Astrocyte of the spinal cord (primary cell): ENCODE results near the gene DNAH3.
"Not testable (repeated sequence)": the region's sequence is repeated elsewhere in the genome, so short reads cannot be mapped to it uniquely, and the experiment has no call there.

Experiments
- DNase-seq: peaks from one replicate; pipeline ENCODE4 v3.0.0; 2011; ENCODE audit warnings: low read depth, low spot score
- H3K4me3 ChIP-seq: 2 replicates; pipeline ENCODE4 v1.5.1; 2011; ENCODE audit warnings: low read depth, mild to moderate bottlenecking, low read length, moderate library complexity
- CTCF ChIP-seq: IDR thresholded peaks from 2 replicates; pipeline ENCODE4 v1.5.1; 2012; ENCODE audit warnings: low read depth, mild to moderate bottlenecking, low read length, inconsistent platforms
- in situ Hi-C: cut with HindIII; loops from 2 replicates; pipeline ENCODE4 v1.10.0; 2017; ENCODE audit warnings: low sequenced_read_pairs

DNAH3 gene

GRCh38 chr16:21150375-21151001, at the start of gene DNAH3:
Gene DNAH3 (minus strand): TSS chr16:21150846. CDS start chr16:21150319, 527 bp downstream.
- H3K4me3 ChIP-seq = no peak within 1 kb of the TSS

GRCh38 chr16:21199607-21200218, 49.1 kb upstream of the DNAH3 start:
- in situ Hi-C loops = no loop called here
- DNase-seq = no peak
- no peak overlapping the region for H3K4me3 ChIP-seq
- no peak for TF ChIP-seq CTCF

More at GRCh38 chr16:21150375-21151001, at the start of gene DNAH3:
- no peak for TF ChIP-seq CTCF
- in situ Hi-C loops = no loop called here
- DNase-seq = no peak

GRCh38 chr16:21197621-21198020, 47.0 kb upstream of the DNAH3 start:
- in situ Hi-C loops = no loop called here
- TF ChIP-seq CTCF = no peak
- no peak overlapping the region for H3K4me3 ChIP-seq
- DNase-seq = no peak

GRCh38 chr16:21197112-21197511, 46.5 kb upstream of the DNAH3 start:
- no peak overlapping the region for H3K4me3 ChIP-seq
- TF ChIP-seq CTCF = no peak
- no peak for DNase-seq
- in situ Hi-C loops = no loop called here

GRCh38 chr16:21195330-21195729, 44.7 kb upstream of the DNAH3 start:
- DNase-seq, in situ Hi-C loops, H3K4me3 ChIP-seq: not testable (repeated sequence)

GRCh38 chr16:21194771-21195301, 44.2 kb upstream of the DNAH3 start:
- in situ Hi-C loops = no loop called here
- peak; percentile 27 for DNase-seq
- no peak for TF ChIP-seq CTCF
- no peak overlapping the region for H3K4me3 ChIP-seq

GRCh38 chr16:21192991-21193390, 42.3 kb upstream of the DNAH3 start:
- no peak overlapping the region for H3K4me3 ChIP-seq
- in situ Hi-C loops = no loop called here
- no peak for TF ChIP-seq CTCF
- DNase-seq = no peak
